RWPE2 (cell line): ENCODE measurements around the gene ACOT13.
"Not testable (repeated sequence)": the region's sequence is repeated elsewhere in the genome, so short reads cannot be mapped to it uniquely, and the experiment has no call there.

Experiments used
- ATAC-seq: fragments of 200-7000 bp; cut with Tn5 transposase; 3 replicates; pipeline ENCODE4 v1.9.1; 2021; ENCODE audit warnings: low read depth
- DNase-seq: peaks from one replicate; pipeline ENCODE4 v3.0.0-alpha.2; 2020; ENCODE audit warnings: low spot score
- H3K27ac ChIP-seq: fragments of 450-650 bp; 2 replicates; pipeline ENCODE4 v1.5.1; 2017; ENCODE audit warnings: mild to moderate bottlenecking; ENCODE audit not compliant: poor library complexity, severe bottlenecking
- H3K27me3 ChIP-seq: fragments of 250-450 bp; sonication (Bioruptor Pico); 2 replicates; pipeline ENCODE4 v1.5.1; 2021; ENCODE audit warnings: mild to moderate bottlenecking, moderate library complexity; ENCODE audit not compliant: insufficient read depth, poor library complexity, severe bottlenecking
- H3K36me3 ChIP-seq: fragments of 250-450 bp; sonication (Bioruptor Pico); 2 replicates; pipeline ENCODE4 v1.5.1; 2020; ENCODE audit warnings: low read depth, mild to moderate bottlenecking, moderate library complexity
- H3K4me1 ChIP-seq: fragments of 250-450 bp; sonication (Bioruptor Pico); 2 replicates; pipeline ENCODE4 v1.5.1; 2021; ENCODE audit warnings: mild to moderate bottlenecking, moderate library complexity; ENCODE audit not compliant: insufficient read depth, poor library complexity, severe bottlenecking
- H3K4me3 ChIP-seq: fragments of 250-450 bp; sonication (Bioruptor Pico); 2 replicates; pipeline ENCODE4 v1.5.1; 2021; ENCODE audit warnings: mild to moderate bottlenecking, moderate library complexity; ENCODE audit not compliant: severe bottlenecking
- H3K9me3 ChIP-seq: fragments of 250-450 bp; sonication (Bioruptor Pico); 2 replicates; pipeline ENCODE4 v1.5.1; 2021; ENCODE audit warnings: mild to moderate bottlenecking, moderate library complexity; ENCODE audit not compliant: severe bottlenecking
- TF ChIP-seq, protein P1 (sequence below): fragments of 450-650 bp; IDR thresholded peaks from one replicate; pipeline ENCODE4 v1.5.1; 2017; ENCODE audit warnings: mild to moderate bottlenecking, moderate library complexity; ENCODE audit not compliant: poor library complexity, severe bottlenecking

ACOT13 gene

DNA sequence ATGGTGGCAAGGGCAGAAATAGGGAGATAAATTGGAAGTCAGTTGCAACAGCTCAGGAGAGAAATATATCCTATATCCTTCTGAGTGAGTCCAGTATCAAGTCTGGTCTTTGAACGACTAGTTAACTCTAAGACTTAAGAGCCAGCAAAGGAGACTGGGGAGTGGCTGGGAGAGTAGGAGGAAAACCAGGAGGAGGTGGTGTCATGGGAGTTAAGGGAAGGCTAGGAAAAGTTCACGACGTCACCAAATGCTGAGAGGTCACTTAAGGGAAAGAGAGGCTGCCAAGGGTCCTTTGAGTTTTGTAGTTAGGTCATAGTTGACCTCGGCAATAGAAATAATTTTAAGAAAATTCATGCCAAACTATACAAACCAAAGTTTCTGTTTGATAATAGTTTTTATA lies 25.1 kb downstream of the ACOT13 start:
- no peak for DNase-seq
- Histone ChIP-seq H3K4me3 (no peak overlapping the region), H3K27ac (no peak overlapping the region), H3K4me1 (no peaks in the 10 kb centered on the region), H3K9me3 (no peaks in the 10 kb centered on the region), H3K27me3 (no peaks in the 10 kb centered on the region), H3K36me3 (no peaks in the 10 kb centered on the region)
- no peak for ATAC-seq
- TF ChIP-seq, protein P1, sequence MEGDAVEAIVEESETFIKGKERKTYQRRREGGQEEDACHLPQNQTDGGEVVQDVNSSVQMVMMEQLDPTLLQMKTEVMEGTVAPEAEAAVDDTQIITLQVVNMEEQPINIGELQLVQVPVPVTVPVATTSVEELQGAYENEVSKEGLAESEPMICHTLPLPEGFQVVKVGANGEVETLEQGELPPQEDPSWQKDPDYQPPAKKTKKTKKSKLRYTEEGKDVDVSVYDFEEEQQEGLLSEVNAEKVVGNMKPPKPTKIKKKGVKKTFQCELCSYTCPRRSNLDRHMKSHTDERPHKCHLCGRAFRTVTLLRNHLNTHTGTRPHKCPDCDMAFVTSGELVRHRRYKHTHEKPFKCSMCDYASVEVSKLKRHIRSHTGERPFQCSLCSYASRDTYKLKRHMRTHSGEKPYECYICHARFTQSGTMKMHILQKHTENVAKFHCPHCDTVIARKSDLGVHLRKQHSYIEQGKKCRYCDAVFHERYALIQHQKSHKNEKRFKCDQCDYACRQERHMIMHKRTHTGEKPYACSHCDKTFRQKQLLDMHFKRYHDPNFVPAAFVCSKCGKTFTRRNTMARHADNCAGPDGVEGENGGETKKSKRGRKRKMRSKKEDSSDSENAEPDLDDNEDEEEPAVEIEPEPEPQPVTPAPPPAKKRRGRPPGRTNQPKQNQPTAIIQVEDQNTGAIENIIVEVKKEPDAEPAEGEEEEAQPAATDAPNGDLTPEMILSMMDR, result no peak

DNA sequence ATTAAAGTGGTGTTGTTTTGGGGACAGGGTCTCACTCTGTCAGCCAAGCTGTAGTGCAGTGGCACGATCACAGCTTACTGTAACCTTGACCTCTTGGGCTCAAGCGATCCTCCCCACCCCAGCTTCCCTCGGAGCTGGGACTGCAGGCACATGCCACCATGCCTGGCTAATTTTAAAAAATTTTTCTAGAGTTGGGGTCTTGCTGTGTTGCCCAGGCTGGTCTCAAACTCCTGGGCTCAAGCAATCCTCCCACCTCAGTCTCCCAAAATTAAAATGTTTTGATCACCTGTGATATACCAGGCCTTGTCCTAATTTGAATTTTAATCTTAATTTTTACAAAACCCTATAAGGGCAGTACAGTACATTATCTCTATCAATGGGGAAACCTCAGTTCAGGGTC lies 25.5 kb downstream of the ACOT13 start:
- no peak for DNase-seq
- no peak for ATAC-seq
- H3K9me3 ChIP-seq, result no peaks in the 10 kb centered on the region
- H3K4me3 ChIP-seq, result no peak overlapping the region
- H3K27ac ChIP-seq, result no peak overlapping the region
- H3K36me3 ChIP-seq, result no peaks in the 10 kb centered on the region
- TF ChIP-seq, protein P1, result no peak
- no peaks in the 10 kb centered on the region for H3K4me1 ChIP-seq
- H3K27me3 ChIP-seq, result no peaks in the 10 kb centered on the region

DNA sequence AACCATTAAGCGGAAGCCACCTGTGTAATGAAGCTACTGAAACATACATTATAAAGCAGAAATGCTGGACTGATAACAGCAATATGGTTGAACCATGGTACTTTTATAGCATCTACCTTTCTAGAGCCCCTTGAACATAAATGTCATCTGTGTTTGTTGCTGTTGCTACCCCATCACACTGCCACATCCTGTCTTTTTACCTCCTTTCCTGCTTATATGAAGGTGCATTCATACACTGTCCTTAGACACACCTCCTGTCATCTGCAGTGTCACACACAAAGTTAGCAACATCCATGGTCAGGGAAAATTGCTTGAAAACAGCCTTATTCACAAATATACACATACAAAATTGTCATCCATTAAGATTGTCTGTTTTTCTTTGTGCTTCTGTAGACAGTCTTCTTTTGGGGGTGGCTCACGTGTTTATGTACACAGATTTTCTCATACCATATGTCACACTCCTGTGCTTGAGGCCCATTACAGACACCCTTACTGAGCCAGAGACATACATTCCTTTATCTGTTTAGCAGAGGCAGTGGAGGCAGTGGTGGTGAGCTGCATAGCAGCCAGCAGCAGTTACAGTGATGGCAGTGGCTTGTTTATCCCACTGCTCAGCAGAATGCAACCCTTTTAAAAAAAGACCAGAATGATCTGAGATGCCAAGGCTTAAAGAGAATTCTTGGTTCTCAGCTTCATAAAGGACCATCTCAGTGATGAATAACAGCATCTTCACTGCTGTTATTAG lies 26.1 kb downstream of the ACOT13 start:
- no peak overlapping the region for H3K27ac ChIP-seq
- DNase-seq (no peak), ATAC-seq (no peak)
- H3K4me1 ChIP-seq, result no peaks in the 10 kb centered on the region
- no peaks in the 10 kb centered on the region for H3K9me3 ChIP-seq
- no peak overlapping the region for H3K4me3 ChIP-seq
- no peaks in the 10 kb centered on the region for H3K27me3 ChIP-seq
- TF ChIP-seq, protein P1, result no peak
- H3K36me3 ChIP-seq, result 0 out of 2 replicates have a peak, but pooled peaks cover 2% of the 10 kb centered on the region

DNA sequence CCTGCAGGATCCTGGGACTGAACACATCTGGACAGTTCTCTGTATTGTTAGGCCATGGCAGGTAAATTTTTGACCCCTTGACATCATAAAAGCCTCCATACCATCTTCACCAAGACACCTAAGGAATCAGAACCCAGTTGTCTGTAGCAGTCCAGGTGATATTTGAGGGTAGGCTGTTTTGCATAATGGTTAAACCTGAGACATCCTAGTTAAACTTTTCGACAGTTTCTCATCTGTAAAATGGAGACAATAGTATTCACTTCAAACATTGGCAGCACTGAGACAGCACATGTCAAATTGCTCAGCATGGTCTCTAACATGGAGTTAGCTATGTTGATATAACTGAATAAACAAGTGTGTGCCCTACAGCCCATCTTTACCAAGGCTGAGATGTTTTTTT lies 27.3 kb downstream of the ACOT13 start:
- H3K4me3 ChIP-seq, result no peak overlapping the region
- no peaks in the 10 kb centered on the region for H3K9me3 ChIP-seq
- ATAC-seq (no peak), DNase-seq (no peak)
- H3K27me3 ChIP-seq, result no peaks in the 10 kb centered on the region
- no peaks in the 10 kb centered on the region for H3K4me1 ChIP-seq
- TF ChIP-seq, protein P1, result no peak
- no peak overlapping the region for H3K27ac ChIP-seq
- 0 out of 2 replicates have a peak, but pooled peaks cover 9% of the 10 kb centered on the region for H3K36me3 ChIP-seq

DNA sequence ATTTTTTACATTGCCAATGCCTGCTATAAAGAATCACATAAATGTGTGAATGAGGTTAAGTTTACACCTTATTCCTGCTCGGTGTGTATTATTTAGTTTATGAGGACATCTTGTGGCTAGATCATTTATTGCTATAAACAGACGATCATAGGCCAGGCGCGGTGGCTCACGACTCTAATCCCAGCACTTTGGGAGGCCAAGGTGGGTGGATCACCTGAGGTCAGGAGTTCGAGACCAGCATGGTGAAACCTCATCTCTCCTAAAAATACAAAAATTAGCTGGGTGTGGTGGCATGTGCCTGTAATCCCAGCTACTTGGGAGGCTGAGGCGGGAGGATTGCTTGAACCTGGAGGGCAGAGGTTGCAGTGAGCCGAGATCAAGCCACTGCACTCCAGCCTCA lies 28.8 kb downstream of the ACOT13 start:
- not testable (repeated sequence) for H3K27ac ChIP-seq, H3K4me1 ChIP-seq, H3K4me3 ChIP-seq, DNase-seq, H3K9me3 ChIP-seq, H3K27me3 ChIP-seq
- TF ChIP-seq, protein P1, result peak; percentile 64
- H3K36me3 ChIP-seq, result peaks cover 17% of the 10 kb centered on the region
- ATAC-seq, result peak; percentile 82
